HG03103 (cell line): Measurements from ENCODE around the gene ZIC1.

Source experiments
- ATAC-seq: cut with Tn5 transposase; IDR thresholded peaks from one replicate; pipeline ENCODE4 v1.9.1; 2021; ENCODE audit warnings: low read depth; ENCODE audit not compliant: unreplicated experiment

The ZIC1 gene

GRCh38 chr3:147420353-147421183 lies 11.4 kb downstream of the ZIC1 start:
- ATAC-seq = no peak

DNA sequence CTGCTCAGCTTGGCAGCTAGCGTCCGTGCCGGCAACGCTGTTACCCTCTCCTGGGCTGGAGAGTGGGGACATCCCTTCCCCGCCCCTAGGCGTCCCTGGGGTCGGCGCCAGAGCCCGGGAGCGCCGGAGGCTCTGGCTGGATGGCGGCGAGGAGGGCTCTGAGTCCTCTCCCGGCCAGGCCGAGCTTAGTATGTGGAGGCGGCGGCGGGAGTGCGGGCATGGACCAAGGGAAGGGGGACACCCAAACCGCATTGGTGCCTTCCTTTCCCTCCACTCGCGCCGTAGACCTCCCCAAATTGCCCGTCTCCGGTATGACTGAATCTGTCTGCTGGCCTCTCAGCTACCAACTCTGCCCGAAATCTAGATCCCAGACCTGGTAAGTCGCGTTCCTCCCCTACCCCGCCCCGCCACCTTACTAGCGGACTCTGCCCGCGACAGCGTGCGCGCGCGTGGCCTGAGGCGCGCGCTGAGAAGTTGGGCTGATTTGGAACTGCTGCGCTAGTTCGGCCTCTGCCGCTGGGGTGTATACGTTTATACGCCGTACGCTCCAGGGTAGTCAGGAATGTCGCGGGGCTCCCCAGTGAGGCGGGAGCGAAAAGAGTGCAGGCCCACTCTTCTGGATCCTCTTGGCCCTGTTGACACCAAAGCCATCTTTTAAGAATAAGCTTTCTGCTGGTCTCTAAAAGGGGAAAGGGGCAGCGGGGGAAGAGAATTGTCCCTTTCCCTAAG lies 12.2 kb downstream of the ZIC1 start:
- ATAC-seq = no peak

- ATAC-seq = no peak
These were observed 13.0 kb downstream of the ZIC1 start for GRCh38 chr3:147422196-147422595.

GRCh38 chr3:147422601-147423536 lies 13.7 kb downstream of the ZIC1 start:
- no peak for ATAC-seq

- no peak for ATAC-seq
These were observed 14.3 kb downstream of the ZIC1 start for GRCh38 chr3:147423537-147423797.

DNA sequence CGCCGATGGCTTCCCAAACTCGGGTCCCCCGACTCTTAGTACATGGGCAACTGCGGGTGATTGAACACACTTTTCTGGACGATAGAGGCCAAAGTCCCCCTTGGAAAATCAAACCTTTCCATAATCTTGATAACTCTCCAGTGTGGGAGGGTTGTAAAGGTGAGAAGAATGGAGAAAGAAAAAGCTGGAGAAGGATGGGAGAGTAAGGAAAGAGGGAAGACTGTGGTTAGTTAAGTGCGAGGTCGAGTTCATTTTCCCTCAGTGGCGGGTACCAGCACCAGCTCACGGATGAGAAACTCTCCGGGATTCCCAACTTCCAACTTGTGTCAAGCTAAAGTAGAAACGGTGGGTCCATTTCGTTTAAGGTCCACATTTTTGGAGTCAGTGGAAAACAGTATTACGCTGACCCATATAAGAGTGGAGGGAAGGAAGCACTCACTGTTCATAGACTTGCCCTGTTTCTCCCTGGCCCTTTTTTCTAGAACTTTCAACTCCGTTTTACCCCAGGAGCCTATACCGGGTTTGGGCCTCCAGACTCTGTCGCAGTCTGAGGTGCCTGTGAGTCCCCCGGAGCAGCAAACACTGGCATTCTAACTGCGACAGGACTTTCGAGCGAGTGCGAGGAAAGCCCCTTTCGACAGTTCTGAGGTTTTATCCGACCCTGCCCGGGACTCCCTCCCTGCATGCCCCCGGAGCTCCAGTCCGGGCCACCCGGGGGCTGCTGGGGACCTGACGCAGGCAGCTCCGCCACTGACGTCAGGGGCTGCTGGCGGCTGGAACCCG lies 14.8 kb downstream of the ZIC1 start:
- no peak for ATAC-seq

DNA sequence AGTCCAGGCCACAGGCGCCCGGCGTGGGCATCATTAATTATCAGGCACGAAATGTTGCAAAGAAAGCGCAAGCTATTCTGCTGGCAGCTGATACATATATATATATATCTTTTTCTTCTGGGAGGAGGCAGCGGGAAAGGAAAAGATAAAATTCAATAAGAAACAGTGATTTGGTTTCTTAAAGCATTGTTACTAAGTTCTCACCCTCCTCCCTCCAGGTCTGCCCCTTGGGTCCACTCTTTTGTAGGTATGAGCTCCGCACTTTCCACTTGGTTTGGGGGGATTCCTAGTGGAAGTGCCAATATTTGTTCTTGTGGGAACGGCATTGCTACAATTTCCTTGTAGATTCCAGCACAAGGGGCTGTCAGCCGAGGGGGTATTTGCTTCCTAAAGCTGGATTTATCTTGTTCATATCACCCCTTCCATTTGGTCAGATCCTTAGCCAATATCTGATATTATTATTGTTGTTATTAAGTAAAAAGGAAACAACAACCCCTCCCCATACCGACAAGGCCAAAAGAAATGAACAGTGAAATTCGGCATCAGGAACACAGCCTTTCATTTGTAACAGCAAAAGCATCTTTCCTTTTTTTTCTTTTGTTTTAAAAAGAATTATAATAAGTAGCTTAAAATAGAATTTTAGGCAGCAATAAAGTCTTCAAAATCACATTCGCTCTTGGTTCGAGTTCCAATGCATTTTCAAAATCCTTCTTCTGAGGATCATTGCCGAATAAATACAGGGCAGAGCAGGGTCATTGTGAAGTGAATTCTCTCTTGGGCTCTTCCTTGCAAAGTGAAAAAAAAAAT lies 15.6 kb downstream of the ZIC1 start:
- no peak for ATAC-seq

DNA sequence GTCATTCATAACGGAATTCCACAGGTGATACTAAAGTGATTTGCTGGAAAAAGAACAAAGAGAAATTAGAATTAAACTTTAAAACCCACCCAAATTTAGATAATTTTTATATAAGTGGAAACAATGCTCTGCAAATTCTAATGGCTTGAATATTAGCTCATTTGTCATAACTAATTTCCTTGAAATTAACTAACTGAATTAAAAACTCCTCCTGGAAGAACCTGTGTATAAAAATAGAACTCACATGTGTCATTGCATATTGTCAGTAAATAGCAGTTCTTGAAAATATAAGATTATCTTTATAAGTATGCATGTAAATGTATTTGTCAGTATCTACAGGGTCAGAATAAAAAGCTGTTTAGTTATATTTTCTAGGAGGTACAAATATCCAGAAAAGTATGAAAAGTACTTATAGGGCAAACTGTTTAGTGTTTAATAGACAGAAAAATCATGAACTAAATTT lies 16.3 kb downstream of the ZIC1 start:
- ATAC-seq = no peak

GRCh38 chr3:147426931-147427330 lies 17.8 kb downstream of the ZIC1 start:
- ATAC-seq = no peak

DNA sequence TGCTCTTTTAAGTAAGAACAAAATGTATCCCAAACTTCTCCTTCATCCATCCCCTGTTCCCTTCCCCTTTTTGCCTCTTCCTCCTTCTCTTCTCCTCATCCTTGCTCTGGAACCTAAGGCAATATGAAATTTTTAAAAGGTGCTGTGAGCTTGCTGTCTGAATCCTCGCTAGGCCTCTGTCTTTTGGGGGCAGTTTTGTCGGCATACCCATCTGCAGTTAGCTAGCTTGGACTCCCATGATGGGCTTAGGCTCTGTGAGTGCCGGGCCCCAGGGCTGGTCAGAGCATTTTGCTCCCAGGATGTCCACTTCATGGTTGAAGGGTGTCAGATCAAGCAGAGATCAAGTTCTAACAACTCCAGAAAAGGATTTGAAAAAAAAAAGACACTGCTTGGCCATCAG lies 18.6 kb downstream of the ZIC1 start:
- ATAC-seq = no peak

DNA sequence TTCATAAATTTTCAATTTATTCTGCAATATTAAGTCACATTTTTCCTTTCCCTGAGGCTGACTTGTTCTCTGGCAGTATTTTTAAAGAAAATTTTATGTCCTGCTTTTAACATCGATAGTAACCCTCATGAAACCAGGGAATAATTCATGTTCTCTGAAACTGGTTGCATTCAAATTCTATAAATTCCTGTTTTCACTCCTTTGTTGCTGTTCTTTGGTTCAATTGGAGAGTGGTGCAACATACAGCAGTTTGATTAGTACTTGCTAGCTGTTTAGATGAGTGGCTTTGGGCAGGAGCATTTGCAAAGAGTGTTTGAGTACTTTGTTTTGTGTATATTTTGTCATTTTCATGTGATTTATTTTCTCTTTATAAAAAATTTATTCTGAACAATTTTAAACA lies 19.2 kb downstream of the ZIC1 start:
- ATAC-seq = no peak

GRCh38 chr3:147428754-147429153 lies 19.6 kb downstream of the ZIC1 start:
- no peak for ATAC-seq

- ATAC-seq = no peak
These were observed 22.6 kb downstream of the ZIC1 start for GRCh38 chr3:147431751-147432150.

GRCh38 chr3:147447224-147447623 lies 38.1 kb downstream of the ZIC1 start:
- no peak for ATAC-seq

GRCh38 chr3:147449669-147450068 lies 40.5 kb downstream of the ZIC1 start:
- ATAC-seq = no peak

DNA sequence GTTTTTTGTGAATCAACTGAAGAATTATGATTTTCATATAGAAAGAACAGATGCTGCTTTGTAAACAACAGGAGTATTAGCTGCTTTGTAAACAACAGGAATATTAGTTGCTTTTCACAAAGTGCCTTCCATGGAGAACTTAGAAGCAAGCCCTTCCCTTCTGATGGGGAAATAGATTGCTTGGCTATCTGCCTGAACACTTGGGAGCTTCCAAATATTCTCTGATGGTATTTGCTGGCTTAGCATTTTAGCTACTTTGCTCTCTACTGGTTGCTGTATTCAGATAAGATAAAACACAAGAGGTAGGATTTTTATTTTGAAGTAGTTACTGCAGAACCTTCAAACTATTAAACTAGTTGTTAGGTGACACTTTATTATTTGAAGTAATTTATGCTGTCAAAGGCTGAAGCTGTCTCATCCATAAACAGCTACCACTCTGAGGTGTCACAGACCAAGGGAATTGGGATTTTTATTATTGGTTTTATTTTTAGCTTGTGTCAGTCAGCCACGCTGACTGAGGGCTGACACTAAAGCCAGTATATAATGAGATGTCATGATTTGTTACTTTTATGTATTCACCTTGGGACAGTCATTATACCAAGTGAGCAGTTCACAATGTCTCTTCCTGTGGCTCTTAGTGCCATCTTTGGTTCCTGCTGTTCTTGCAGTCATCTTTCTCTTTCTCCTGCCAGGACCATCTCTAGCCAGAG lies 50.0 kb downstream of the ZIC1 start:
- ATAC-seq = no peak

DNA sequence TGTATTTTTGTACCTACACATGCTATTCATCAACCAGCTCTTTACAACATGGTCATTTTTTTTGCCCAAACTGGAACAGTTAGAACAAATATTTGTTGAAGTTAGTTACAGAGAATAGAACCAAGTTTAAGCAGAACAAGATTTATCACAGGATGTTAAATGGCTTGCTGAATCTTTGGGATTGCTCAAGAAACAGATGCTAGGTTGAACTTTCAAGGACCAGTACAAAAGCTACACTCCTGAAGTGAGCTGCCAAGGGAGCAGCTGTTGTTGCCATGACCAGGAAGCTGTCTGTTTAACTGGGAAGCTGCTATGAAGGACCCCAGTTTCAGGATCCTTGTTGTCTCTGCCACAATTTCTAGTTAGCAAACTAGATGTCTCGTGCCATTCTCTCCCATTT lies 53.7 kb downstream of the ZIC1 start:
- ATAC-seq = no peak
